Measurements from ENCODE around the gene GNA12.
"Not testable (repeated sequence)": the region's sequence is repeated elsewhere in the genome, so short reads cannot be mapped to it uniquely, and the experiment has no call there.

GNA12 gene

DNA sequence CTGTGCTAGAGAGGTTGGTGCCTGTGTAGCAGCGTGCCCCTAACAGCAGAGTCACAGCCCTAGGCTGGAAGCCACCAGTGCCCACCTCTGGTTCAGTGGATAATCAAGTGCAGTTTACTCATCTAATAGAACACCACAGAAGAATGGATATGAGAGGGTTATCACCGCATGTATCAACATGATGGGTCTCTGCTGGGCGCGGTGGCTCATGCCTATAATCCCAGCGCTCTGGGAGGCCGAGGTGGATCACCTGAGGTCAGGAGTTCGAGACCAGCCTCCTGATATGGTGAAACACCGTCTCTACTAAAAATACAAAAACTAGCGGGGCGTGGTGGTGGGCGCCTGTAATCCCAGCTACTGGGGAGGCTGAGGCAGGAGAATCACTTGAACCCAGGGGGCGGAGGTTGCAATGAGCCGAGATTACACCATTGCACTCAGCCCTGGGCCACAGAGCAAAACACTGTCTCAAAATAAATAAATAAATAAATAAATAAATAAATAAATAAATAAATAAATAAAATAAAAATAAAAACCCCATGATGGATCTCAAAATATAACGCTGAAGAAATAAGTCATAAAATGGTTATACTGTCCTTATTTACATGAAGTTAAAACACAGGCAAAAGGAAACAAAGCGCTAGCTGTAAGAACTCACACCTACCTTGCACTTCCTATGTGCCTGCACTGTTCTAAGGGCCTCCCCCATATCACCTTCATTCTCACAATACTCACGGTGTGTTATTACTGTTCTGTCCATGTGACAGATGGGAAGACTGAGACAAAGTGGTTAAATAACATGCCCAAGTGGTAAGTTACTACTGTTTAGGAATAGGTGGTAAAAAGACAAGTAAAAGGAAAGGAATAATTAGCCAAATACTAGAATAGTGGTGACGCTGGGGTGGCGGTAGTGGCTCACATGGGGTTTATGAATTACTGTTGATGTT is 85.2 kb downstream of the GNA12 start:
- FAIRE-seq (no peak), DNase-seq (ENCODE audit: insufficient read length, low spot score) (no peak)

DNA sequence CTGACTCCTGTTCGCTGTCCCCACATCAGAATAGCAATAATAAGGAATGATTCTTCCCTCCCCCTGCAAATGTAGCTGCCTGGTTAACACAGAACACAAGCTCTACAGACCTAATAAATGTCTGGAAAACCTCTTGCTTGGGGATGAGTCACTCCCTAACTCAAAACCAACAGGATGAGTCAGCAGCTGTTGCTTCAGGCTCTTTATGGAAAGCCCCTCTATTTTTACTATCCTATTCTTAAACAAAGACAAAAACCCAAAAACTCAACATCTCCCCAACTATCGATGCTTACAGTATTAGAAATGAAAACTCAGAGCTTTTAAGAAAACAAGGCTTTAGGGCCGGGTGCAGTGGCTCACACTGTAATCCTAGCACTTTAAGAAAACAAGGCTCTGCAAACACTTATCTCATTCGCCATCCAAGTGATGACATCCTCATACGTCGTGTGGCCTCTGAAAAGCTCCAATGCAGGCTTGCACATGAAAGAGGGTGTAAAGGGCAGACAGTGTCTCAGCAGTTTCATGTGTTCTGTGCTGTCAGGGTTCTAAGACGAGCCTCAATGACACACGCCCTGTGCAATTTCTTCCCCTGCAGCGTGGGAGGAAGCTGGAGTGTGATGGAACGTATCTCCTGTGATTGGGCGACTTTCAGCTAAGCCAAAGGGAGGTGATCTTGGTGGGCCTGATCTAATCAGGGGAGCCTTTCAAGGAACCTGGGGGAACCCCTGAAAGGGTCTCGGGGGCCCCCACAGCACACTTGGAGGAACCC is 86.0 kb downstream of the GNA12 start:
- DNase-seq (ENCODE audit: insufficient read length, low spot score) (peak; percentile 97), FAIRE-seq (peak; percentile 62)

DNA sequence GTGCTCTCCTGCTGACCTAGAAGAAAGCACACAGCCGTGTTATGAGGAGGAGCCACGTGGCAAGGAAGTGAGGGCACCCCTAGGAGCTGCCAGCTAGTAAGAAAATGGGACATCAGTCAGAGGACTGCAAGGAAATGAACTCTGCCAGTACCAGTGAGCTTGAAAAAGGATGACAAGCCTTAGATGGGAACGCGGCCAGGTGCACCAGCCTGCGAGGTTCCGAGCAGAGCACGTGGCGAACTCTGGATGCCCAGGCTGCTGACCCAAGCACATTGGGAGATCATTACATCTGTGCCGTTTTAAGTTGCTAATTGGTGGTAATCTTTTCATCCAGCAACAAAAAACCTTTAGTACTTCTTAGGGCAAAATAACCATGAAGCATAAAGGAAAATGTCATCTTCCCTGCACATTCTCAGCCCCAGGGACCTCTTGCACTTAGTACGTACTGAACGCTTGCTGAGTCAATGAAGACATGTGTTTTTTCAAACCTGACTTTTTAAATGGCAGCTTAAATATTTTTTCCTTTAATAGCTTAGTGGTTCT is 86.7 kb downstream of the GNA12 start:
- FAIRE-seq (peak; percentile 16), DNase-seq (ENCODE audit: insufficient read length, low spot score) (peak; percentile 59)

DNA sequence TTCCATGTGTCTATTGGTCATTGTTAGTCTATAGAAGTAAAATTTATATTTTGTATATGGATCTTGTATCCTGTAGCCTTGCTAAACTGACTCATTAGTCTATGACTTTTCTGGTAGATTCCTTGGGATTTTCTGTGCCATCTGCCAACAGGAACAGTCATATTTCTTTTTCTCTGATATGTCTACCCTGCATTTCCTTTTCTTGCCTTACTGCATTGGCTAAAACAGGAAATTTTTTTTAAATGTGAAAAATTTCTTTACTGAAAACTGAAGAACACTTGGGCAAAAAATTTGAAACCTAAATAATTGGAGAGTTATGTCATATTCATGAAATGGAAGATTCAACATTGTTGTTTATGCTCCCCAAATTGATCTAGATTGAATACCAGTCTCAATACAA is 88.6 kb downstream of the GNA12 start:
- FAIRE-seq (no peak), DNase-seq (ENCODE audit: insufficient read length, low spot score) (no peak)

DNA sequence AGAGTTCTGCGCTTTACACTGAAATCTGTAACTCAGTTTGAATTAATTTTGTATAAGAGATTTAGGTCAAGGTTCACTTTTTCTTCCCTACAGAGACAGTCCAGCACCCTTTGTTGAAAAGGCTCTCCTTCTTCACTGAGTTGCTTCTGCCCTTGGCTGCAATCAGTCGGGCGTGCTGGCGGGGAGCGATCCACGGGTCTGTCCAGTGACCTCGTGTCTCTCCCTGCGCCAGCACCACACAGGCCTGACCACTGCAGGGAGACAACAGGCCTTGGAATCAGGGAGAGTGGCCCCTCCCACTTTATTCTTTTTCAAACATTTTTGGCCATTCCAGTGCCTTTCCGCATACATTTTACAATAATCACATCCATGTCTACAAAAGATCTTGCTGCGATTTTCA is 89.2 kb downstream of the GNA12 start:
- DNase-seq (ENCODE audit: insufficient read length, low spot score) (no peak), FAIRE-seq (no peak)

DNA sequence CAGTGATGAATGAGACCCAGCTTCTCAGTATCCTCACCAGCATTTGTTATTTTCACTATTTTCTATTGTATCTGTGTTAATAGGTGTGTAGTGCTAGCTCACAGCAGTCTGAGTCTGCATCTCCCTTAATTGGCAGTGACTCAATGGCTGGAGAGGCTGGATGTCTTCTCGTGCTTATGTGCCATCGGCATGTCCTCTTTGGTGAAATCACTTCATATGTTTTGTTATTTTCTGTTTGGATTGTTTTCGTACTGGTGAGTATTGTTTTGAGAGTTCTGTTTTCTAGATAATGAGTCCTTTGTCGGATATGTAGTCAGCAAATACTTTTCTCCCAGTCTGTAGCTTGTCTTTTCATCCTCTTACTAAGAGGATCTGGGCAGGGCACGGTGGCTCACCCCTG is 90.0 kb downstream of the GNA12 start:
- no peak for DNase-seq (ENCODE audit: insufficient read length, low spot score)
- no peak for FAIRE-seq

DNA sequence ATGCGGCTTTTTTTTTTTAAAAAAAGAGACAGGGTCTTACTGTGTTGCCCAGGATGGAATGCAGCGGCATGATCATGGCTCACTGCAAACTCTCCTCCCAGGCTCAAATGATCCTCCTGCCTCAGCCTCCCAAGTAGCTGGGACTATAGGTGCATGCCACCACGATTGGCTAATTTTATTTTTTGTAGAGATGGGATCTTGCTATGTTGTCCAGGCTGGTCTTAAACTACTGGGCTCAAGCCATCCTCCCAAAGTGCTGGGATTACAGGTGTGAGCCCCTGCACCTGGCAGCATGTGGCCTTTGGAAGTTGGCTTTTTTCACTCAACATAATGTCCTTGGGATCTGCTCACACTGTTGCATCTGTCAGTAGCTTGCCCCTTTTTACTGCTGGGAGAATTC is 91.0 kb downstream of the GNA12 start:
- DNase-seq (ENCODE audit: insufficient read length, low spot score): no peak
- no peak for FAIRE-seq

DNA sequence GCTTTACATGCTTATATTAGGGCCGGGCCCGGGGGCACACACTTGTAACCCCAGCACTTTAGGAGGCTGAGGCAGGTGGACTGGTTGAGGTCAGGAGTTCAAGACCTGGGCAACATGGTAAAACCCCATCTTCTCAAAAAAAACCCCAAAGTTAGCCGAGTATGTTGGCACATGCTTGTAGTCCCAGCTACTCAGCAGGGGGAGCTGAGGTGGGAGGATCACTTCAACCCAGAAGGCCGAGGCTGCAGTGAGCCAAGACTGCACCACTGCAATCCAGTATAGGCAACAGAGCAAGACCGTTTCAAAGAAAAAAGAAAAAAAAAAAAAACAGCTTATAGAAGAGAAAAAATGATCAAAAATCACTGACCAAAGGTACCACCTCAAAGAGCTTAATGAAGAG is 93.0 kb downstream of the GNA12 start:
- DNase-seq (ENCODE audit: insufficient read length, low spot score): no peak
- no peak for FAIRE-seq

DNA sequence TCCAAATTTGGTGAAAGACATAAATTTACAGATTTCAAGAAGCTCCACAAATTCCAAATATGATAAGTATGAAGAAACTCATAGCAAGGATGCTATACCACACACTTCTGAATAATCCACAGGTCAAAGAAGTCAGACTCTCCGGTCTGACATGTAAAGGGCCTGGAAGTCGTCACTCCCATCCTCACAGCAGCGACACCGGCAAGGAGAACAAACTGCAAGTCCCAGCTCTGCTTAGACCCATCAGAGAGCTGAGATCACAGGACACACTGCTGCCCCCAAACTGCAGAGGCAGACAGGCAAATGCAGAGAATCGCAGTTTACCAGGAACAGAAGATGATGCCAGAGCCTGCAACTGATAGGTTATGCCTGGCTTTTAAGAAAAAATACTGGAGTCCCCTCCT is 94.1 kb downstream of the GNA12 start:
- FAIRE-seq: no peak

DNA sequence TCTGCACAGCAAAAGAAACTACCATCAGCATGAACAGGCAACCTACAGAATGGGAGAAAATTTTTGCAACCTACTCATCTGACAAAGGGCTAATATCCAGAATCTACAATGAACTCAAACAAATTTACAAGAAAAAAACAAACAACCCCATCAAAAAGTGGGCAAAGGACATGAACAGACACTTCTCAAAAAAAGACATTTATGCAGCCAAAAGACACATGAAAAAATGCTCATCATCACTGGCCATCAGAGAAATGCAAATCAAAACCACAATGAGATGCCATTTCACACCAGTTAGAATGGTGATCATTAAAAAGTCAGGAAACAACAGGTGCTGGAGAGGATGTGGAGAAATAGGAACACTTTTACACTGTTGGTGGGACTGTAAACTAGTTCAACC is 95.4 kb downstream of the GNA12 start:
- not testable (repeated sequence) for DNase-seq (ENCODE audit: insufficient read length, low spot score); FAIRE-seq

More for the DNA sequence above, 94.1 kb downstream of the GNA12 start:
- no peak for DNase-seq (ENCODE audit: insufficient read length, low spot score)

DNA sequence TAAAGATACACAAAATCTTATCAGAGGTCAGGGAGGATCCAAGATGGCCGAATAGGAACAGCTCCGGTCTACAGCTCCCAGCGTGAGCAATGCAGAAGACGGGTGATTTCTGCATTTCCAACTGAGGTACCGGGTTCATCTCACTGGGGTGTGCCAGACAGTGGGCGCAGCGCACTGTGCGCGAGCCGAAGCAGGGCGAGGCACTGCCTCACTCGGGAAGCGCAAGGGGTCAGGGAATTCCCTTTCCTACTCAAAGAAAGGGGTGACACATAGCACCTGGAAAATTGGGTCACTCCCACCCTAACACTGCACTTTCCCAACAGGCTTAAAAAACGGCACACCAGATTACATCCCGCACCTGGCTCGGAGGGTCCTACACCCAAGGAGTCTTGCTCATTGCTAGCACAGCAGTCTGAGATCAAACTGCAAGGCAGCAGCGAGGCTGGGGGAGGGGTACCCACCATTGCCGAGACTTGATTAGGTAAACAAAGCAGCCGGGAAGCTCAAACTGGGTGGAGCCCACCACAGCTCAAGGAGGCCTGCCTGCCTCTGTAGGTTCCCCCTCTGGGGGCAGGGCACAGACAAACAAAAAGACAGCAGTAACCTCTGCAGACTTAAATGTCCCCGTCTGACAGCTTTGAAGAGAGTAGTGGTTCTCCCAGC is 100.5 kb downstream of the GNA12 start:
- FAIRE-seq; DNase-seq (ENCODE audit: insufficient read length, low spot score): not testable (repeated sequence)

DNA sequence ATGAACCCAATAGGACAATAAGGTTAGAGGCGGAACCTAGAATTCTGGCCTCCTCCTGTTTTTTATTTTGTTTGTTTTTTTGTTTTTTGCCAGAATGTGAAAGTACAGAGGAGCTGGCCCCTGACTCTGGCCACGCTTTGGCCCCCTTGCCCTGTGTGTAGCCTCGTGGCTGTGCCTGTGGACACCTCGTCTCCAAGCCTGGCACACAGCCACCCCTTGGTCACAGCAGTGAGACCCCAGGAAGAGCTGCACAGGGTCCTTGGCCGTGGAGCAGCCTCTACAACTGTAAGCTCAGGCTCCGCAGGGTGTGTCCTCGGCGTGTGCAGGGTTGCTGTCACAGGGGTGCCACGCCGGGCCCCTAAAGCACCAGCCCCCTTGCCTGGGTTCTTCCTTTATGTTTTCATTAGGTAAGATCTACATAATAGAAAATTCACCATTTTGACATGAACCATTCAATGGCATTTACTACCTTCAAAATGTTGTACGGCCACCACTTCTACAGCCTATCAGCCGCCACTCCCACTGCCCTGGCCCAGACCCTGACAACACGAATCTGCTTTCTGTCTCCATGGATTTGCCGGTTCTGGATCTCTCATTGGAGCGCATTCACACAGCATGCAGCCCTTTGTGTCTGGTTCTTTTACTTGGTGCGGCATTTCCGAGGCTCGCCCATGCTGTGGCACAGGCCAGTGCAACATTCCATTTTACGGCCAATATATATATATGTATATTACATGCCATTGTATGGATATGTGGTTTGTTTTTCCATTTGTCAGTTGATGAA is 105.2 kb downstream of the GNA12 start:
- FAIRE-seq (no peak), DNase-seq (ENCODE audit: insufficient read length, low spot score) (no peak)

DNA sequence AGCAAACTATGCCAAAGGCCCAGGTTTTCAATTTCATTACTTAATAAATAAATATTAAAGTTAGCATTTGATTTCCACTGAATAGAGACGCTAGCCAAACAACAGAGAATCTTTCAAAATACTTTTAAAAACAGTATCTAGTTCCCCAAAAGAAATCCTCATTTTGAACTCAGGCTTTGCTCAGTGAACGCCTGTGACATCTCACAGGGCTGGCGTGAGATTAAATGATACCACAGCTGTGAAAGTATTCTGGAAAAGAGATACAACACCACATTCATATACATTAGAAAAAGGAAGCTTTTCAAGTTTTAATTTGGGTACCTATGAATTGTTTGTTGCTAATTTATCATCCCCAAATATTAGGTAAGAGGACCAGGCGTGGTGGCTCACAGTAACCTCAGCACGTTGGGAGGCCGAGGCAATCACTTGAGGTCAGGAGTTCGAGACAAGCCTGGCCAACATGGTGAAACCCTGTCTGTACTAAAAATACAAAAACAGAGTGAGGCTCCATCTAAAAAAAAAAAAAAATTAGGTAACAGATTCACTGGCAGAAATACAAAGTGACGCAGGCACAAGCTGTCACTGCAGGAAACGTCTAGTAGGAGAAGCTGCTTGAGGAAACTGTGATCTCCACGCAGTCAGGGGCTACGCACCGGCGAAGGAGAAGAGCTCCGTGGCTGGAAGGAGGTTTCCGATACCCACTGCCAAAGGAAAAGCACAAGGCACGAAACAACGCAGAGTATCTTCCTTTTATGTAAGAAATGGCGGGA is 106.2 kb downstream of the GNA12 start:
- no peak for DNase-seq (ENCODE audit: insufficient read length, low spot score)
- FAIRE-seq: no peak

DNA sequence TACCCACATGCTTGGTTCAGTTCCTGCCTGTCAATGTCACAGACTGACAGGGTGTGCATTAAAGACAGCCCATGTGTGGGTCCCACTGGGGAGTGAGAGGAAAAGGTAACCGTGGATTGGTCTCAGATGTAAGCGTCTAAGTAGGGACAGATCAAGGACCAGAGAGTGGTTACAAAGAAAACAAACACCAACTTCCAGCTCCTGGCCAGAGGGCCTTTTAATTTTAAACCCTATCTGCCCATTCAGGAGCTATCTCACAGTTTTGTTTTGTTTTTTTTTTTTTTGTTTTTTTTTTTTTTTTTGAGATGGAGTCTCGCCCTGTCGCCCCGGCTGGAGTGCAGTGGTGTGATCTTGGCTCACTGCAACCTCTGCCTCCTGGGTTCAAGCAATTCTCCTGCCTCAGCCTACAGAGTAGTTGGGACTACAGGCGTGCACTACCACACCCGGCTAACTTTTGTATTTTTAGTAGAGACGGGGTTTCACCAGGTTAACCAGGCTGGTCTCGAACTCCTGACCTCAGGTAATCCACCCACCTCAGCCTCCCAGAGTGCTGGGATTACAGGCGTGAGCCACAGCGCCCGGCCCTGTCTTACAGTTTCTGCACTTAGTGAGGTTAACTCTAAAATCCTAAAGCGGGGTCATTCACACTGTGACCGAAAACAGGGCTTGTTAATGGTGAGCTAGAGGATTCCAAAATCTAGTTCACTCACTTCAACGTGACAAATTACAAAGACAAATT is 106.9 kb downstream of the GNA12 start:
- DNase-seq (ENCODE audit: insufficient read length, low spot score); FAIRE-seq: not testable (repeated sequence)

DNA sequence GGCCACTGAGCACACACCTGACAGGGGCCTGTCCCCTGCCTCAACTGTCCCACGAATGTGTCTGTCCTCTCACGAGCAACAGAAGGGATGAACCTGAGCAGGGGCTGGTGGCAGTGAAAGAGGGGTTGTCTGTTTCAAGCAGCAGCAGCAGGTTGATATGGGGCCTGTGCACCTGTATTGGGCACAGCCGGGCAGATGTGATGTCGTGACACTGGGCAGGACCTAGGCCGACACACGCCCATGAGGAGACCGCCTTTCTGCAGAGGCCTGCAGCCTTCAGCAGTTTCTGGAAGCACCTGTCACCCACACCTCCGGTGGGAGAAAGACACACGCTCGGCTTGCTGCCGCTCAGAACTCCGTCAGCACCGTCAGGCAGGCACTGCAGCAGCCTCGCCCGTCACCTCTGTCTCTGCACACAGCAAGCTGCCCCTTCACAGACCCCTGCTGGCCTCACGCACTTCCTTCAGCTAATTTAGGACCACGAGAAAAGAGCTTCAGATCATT is 107.6 kb downstream of the GNA12 start:
- DNase-seq (ENCODE audit: insufficient read length, low spot score): no peak
- FAIRE-seq: no peak

DNA sequence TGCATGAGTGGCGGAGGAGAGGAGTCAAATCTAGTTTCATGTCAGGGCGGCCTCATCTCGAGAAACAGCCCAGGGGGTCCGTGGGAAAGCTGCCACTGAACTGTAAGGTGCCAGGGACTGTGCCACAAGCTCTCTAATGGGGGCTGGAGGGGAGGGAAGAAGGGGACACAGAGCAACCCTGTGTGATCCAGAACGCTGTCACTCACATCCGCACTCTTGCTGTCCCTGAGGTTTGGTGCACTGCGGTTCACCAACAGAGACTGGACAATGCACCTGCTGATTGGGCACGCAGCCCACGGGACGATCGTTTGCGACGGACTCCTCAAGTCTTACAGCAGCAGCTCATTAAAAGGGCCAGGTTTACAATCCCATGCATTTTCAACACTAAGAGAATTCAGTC is 108.4 kb downstream of the GNA12 start:
- FAIRE-seq (peak; percentile 28), DNase-seq (ENCODE audit: insufficient read length, low spot score) (no peak)

DNA sequence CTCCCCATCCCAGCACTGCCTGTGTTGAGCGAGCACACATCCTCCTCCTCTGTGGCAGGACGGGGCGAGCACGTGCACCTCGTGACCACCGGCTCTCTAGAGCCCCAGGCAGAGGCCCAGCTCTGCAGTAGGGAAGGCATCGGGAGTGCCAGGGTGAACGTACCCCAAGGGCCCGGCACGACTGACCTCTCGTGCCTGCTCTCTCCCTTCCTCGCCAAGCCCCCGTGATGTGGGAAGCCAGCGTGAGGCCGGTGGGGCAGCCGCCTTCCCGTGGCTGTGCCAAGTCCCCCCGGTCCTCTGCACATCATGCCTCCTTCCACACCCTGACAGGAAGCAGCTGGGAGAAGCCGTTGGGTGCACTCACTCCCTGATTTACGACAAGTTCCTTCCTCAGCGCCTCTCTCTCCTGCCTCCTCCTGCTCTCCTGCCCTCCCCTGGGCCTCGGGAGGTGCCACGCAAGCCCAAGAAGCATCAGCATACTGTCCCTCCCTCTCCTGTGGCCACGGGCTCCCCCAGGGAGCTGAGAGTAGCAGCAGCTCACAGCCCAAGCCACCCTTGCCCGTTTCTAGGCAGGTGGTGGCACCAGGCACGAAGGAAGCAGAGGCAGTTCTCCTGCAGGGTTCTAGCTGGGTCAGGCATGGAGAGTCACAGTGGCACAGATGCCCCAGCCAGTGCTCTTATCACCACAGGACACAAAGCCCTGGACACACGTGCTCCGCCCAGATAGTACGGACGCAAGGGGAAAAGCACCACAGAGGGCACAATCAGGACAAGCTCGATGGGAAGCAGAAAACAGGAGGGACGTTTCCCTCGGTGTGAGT is 109.1 kb downstream of the GNA12 start:
- FAIRE-seq: no peak
- no peak for DNase-seq (ENCODE audit: insufficient read length, low spot score)
